Middle frontal gyrus (tissue), 1 donor: ENCODE data around the gene MROH8.
"Not testable (repeated sequence)": the region's sequence is repeated elsewhere in the genome, so short reads cannot be mapped to it uniquely, and the experiment has no call there.

Experiments
- DNase-seq: peaks from one replicate; pipeline ENCODE4 v3.0.0-alpha.2; 2015; ENCODE audit warnings: low spot score; ENCODE audit errors: extremely low spot score

The MROH8 gene

GRCh38 chr20:37095599-37096414, 83.5 kb downstream of the MROH8 start, which contains the start of gene RBL1:
Gene RBL1, minus strand, starts transcription at chr20:37095997. Its CDS starts 69 bp downstream, at chr20:37095928.
- DNase-seq: peak; percentile 64

DNA sequence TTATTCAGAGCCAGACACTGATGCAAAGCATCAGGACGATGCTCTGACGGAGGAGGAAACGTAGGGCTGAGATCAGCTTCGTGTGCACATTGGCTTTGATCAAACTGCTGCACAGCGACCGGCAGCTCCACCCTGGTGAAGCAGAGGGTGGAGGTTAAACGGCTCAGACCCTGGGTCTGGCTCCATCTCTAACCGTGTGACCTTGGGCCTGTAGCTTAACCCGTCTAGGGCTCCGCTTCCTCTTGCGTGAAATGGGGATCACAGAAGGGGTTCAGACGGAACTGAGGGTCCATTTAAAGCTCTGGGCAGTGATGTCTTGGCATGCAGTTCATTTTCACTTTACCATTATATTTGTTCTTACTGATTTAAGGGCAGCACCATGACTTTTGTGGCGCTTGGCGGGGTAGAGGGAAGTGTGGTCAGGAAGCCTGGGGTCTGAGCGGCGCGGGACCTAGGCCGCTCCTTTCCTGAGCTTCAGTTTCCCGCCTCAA, 84.2 kb downstream of the MROH8 start:
- no peak for DNase-seq

GRCh38 chr20:37090407-37090806, 88.9 kb downstream of the MROH8 start:
- DNase-seq: no peak

- DNase-seq: no peak
Observed at GRCh38 chr20:37081717-37082289, 97.5 kb downstream of the MROH8 start.

GRCh38 chr20:37077009-37077408, 102.3 kb downstream of the MROH8 start:
- no peak for DNase-seq

- no peak for DNase-seq
Observed at GRCh38 chr20:37075932-37076685, 103.2 kb downstream of the MROH8 start.

- DNase-seq: no peak
Observed at GRCh38 chr20:37072293-37073196, 106.8 kb downstream of the MROH8 start.

GRCh38 chr20:37071481-37071911, 107.9 kb downstream of the MROH8 start:
- no peak for DNase-seq

- DNase-seq: not testable (repeated sequence)
Observed at GRCh38 chr20:37069563-37069962, 109.8 kb downstream of the MROH8 start.

DNA sequence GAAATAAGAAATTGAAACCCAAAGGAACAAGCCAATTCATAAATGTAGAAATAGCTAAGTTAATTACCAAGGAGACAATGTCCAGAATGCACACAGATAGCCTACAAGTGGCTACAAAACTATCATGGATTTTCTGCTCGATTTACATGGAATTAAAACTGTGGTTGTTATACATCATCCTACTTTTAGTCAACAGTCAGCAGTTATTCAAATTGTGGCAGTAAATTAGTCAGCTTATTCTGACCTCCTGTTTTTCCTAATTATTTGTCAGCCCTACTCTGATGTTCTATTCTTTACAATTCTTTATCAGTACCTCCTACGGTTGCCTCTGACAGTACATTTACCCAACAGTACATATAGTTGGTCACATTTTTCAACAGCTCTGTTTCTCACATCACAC, 113.2 kb downstream of the MROH8 start:
- no peak for DNase-seq

DNA sequence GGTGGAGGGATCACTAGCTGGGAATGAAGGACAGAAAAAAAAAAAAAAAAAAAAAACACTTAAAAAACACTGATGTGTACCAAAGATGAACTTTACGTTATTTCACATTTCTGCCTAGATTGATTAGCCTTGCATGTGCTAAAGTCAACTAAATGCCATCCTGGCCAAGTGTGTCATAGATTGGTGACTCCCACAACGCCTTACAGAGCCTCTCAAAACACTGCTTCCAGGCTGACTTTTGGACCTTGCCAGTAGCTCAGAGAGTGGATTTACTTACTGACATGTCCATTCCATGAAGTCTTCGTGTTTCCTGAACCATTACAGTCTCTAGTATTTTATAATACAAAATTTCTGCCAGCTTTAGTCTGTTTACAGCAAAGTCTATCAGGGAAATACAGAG, 124.1 kb downstream of the MROH8 start:
- DNase-seq: no peak

GRCh38 chr20:37053230-37053950, 126.0 kb downstream of the MROH8 start:
- no peak for DNase-seq
